ENCODE measurements around the gene GTPBP8. TPM values are rescaled to one million over a fixed set of nuclear protein-coding genes. Genes with fewer than 3 reads are reported as not detected.

GTPBP8 gene
- total and polyA plus RNA-seq, 2 of the 13 experiments (the other 11 are each of a cell fraction or from before 2014, with no cell fraction given) = 12.5 to 16.7 TPM

DNA sequence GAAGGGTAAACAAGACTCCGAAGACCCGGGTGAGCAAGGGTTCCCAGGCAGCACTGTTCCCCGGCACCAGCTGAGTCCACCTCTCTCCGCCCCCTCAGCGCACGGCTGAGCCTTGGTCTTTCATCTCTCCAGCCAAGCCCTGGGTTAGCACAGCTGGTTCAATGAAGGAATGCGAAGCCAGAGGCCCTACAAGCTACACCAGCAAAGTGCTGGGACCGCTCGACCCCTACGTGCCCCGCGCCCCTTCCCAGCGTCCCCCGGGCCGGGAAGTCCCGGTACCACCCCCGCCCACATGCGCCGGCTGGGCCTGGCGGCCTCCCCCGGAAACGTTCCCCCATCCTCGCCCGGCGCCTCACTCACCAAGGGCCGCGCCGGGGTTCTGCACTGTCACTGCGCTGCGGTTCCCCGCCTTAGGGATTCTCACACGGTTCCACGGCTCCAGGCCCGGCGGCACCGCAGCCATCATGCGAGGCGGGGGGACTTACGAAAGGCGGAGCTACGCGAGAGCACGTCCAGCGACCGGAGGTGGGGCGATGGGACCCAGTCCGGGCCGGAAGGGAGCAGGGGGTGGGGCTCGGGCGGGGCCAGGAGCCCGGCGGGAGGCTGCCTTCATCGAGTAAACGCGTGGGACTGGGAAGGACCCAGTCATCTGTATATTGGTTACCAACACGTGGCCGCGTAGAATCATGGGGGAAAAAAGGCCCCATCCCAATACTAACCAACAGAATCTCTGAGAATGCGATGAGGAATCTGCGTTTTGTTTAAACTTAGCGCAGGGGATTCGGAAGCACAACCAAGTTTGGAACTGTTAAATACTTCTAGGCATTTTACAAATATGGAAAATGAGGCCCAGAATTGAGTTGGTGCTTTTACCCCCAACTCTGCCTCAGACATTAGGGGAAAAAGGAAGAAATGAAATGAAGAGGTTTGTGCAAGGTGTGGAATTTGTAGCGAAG is 28.7 kb downstream of the GTPBP8 start (continued):
- TF ChIP-seq, protein P1, sequence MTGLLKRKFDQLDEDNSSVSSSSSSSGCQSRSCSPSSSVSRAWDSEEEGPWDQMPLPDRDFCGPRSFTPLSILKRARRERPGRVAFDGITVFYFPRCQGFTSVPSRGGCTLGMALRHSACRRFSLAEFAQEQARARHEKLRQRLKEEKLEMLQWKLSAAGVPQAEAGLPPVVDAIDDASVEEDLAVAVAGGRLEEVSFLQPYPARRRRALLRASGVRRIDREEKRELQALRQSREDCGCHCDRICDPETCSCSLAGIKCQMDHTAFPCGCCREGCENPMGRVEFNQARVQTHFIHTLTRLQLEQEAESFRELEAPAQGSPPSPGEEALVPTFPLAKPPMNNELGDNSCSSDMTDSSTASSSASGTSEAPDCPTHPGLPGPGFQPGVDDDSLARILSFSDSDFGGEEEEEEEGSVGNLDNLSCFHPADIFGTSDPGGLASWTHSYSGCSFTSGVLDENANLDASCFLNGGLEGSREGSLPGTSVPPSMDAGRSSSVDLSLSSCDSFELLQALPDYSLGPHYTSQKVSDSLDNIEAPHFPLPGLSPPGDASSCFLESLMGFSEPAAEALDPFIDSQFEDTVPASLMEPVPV (CRISPR knock-in tag; IDR thresholded peaks at IDR 0.05) = peak; percentile 82; the same call in 1 of the 2 replicates
- TF ChIP-seq ZNF234 (CRISPR knock-in tag; conservative IDR thresholded peaks at IDR 0.05) (no peak), KMT2B (CRISPR knock-in tag; IDR thresholded peaks at IDR 0.05) (no peak; the same call in none of the 2 replicates), PCBP2 (optimal IDR thresholded peaks at IDR 0.05; ENCODE audit: low read depth, low read length, poor library complexity, severe bottlenecking) (no peak), ISL2 (CRISPR knock-in tag; IDR thresholded peaks at IDR 0.05) (peak; percentile 70), ATF1 (CRISPR knock-in tag; IDR thresholded peaks at IDR 0.05) (no peak), FIP1L1 (IDR thresholded peaks at IDR 0.05; ENCODE audit: borderline replicate concordance, insufficient read depth, low read depth, low read length) (peak; percentile 46; the same call in 1 of the 2 replicates), SRY (CRISPR knock-in tag; IDR thresholded peaks at IDR 0.05) (peak; percentile 73; the same call in 1 of the 2 replicates), ARHGAP35 (CRISPR knock-in tag; IDR thresholded peaks at IDR 0.05; ENCODE audit: borderline replicate concordance) (peak; percentile 58; the same call in 1 of the 2 replicates), MAFG (CRISPR knock-in tag; IDR thresholded peaks at IDR 0.05) (no peak), AGO1 (IDR thresholded peaks at IDR 0.05; ENCODE audit: low read depth, low read length, poor library complexity, severe bottlenecking) (no peak), ZNF563 (CRISPR knock-in tag; IDR thresholded peaks at IDR 0.05) (peak; percentile 85), TOE1 (CRISPR knock-in tag; IDR thresholded peaks at IDR 0.05) (no peak; the same call in 1 of the 2 replicates), MTA1 (CRISPR knock-in tag; IDR thresholded peaks at IDR 0.05; ENCODE audit: borderline replicate concordance) (peak; percentile 85), ZNF567 (CRISPR knock-in tag; IDR thresholded peaks at IDR 0.05; ENCODE audit: borderline replicate concordance) (peak; percentile 34; the same call in 1 of the 2 replicates), ZNF674 (CRISPR knock-in tag; IDR thresholded peaks at IDR 0.05; ENCODE audit: low read depth) (no peak), FOXA3 (CRISPR knock-in tag; IDR thresholded peaks at IDR 0.05) (peak; percentile 35), NFATC3 (CRISPR knock-in tag; IDR thresholded peaks at IDR 0.05) (peak; percentile 88; the same call in 1 of the 2 replicates)
- TF ChIP-seq, protein P2, sequence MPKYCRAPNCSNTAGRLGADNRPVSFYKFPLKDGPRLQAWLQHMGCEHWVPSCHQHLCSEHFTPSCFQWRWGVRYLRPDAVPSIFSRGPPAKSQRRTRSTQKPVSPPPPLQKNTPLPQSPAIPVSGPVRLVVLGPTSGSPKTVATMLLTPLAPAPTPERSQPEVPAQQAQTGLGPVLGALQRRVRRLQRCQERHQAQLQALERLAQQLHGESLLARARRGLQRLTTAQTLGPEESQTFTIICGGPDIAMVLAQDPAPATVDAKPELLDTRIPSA (CRISPR knock-in tag; IDR thresholded peaks at IDR 0.05; ENCODE audit: borderline replicate concordance) = no peak
- TF ChIP-seq, protein P3, sequence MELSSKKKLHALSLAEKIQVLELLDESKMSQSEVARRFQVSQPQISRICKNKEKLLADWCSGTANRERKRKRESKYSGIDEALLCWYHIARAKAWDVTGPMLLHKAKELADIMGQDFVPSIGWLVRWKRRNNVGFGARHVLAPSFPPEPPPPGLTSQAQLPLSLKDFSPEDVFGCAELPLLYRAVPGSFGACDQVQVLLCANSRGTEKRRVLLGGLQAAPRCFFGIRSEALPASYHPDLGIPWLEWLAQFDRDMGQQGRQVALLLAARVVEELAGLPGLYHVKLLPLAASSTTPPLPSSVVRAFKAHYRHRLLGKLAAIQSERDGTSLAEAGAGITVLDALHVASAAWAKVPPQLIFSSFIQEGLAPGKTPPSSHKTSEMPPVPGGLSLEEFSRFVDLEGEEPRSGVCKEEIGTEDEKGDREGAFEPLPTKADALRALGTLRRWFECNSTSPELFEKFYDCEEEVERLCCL (CRISPR knock-in tag; IDR thresholded peaks at IDR 0.05; ENCODE audit: borderline replicate concordance) = peak; percentile 90
- TF ChIP-seq, protein P4, sequence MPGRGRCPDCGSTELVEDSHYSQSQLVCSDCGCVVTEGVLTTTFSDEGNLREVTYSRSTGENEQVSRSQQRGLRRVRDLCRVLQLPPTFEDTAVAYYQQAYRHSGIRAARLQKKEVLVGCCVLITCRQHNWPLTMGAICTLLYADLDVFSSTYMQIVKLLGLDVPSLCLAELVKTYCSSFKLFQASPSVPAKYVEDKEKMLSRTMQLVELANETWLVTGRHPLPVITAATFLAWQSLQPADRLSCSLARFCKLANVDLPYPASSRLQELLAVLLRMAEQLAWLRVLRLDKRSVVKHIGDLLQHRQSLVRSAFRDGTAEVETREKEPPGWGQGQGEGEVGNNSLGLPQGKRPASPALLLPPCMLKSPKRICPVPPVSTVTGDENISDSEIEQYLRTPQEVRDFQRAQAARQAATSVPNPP (CRISPR knock-in tag; IDR thresholded peaks at IDR 0.05) = 0 out of 2 replicates have a peak, but pooled peaks have one; percentile 57
- TF ChIP-seq, protein P5, sequence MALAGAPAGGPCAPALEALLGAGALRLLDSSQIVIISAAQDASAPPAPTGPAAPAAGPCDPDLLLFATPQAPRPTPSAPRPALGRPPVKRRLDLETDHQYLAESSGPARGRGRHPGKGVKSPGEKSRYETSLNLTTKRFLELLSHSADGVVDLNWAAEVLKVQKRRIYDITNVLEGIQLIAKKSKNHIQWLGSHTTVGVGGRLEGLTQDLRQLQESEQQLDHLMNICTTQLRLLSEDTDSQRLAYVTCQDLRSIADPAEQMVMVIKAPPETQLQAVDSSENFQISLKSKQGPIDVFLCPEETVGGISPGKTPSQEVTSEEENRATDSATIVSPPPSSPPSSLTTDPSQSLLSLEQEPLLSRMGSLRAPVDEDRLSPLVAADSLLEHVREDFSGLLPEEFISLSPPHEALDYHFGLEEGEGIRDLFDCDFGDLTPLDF (CRISPR knock-in tag; IDR thresholded peaks at IDR 0.05) = 0 out of 2 replicates have a peak, but pooled peaks have one; percentile 5
